HG03457 (cell line): ENCODE measurements around the gene BICRAL.
"Not testable (repeated sequence)": the region's sequence is repeated elsewhere in the genome, so short reads cannot be mapped to it uniquely, and the experiment has no call there.

Experiments used
- ATAC-seq: cut with Tn5 transposase; IDR thresholded peaks from one replicate; pipeline ENCODE4 v1.9.1; 2021; ENCODE audit warnings: moderate number of reproducible peaks; ENCODE audit not compliant: unreplicated experiment

Gene BICRAL

GRCh38 chr6:42831237-42831636 is 49.4 kb downstream of the BICRAL start:
- no peak for ATAC-seq

DNA sequence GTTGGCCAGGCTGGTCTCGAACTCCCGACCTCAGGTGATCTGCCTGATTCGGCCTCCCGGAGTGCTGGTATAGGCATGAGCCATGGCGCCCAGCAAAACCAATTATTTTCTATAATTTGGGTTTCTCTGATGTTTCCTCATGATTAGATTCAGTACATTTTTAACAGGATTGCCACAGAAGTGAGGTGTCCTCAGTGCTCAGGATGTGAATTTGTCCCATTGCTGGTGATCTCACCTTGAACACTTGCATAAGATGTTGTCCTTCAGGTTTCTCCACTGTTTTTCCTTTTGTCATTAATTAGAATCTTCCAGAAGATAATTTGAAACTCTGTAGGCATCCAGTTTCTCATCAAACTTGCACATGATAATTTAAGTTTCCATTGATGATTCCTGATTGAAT is 52.2 kb downstream of the BICRAL start:
- ATAC-seq: no peak

GRCh38 chr6:42841844-42842584 is 60.2 kb downstream of the BICRAL start:
- no peak for ATAC-seq

- ATAC-seq: no peak
Measured at GRCh38 chr6:42845327-42845694, 63.5 kb downstream of the BICRAL start.

GRCh38 chr6:42846505-42846904 is 64.7 kb downstream of the BICRAL start:
- no peak for ATAC-seq

DNA sequence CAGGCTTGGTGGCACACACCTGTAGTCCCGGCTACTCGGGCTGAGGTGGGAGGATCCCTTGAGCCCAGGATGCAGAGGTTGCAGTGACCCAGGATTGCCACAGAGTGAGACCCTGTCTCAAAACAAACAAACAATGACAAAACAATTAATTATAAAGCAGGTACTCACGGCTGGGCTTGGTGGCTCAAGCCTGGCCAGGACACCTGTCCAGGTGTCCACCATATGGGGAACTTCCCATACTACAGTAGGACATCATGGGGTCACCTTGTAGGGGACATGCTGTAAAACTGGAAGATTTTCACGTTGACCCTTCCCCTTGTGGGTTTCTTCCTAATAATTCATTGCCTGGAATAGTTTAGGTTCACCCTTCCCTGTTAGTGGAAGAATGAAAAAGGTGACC is 66.8 kb downstream of the BICRAL start:
- ATAC-seq: no peak

GRCh38 chr6:42851599-42851998 is 69.7 kb downstream of the BICRAL start:
- ATAC-seq: no peak

GRCh38 chr6:42860036-42860435 is 78.2 kb downstream of the BICRAL start:
- no peak for ATAC-seq

GRCh38 chr6:42860481-42860880 is 78.6 kb downstream of the BICRAL start:
- ATAC-seq: no peak

DNA sequence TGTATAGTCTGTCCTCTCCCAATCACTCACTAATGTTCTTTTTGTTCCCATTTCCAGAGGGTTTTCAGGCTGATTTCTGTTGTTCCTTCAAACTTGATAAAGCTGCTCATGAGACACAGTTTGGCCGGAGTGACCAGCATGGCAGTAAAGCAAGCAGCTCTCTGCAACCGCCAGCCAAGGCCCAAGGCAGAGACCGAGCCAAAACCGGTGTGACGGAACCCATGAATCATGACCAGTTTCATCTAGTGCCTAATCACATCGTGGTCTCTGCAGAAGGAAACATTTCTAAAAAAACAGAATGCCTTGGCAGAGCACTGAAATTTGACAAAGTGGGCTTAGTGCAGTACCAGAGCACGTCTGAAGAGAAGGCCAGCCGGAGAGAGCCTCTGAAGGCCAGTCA is 82.8 kb downstream of the BICRAL start:
- ATAC-seq: no peak

DNA sequence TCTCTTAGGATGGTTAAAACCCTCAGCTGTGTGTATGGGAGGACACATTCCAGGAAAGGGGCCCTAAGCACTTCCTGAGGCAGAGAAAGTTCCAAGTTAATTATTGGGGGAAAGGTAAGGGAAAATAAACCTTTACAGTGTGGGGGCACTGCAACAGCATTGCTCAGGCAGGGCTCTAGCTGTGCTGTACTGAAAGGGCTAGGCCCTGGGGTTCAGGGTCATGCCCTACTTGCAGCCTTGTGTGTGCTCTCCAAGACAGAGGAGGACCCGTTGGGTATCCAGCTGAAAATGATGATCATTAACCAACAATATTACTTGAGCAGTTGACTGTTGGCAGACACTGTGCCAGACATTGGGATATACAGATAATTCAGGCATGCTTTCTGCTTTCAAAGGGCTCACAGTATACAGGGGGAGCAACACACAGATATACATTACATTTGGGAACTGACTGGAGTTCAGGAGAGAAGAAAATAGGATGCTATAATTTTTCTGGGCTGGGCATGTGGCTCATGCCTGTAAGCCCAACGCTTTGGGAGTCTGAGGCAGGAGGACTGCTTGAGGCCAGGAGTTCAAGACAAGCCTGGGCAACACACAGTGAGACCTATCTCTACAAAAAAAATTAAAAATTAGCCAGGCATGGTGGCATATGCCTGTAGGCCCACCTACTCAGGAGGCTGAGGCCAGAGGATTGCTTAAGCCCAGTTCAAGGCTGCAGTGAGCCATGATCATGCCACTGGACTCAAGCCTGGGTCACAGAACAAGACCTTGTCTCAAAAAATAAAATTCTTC is 88.5 kb downstream of the BICRAL start:
- no peak for ATAC-seq

DNA sequence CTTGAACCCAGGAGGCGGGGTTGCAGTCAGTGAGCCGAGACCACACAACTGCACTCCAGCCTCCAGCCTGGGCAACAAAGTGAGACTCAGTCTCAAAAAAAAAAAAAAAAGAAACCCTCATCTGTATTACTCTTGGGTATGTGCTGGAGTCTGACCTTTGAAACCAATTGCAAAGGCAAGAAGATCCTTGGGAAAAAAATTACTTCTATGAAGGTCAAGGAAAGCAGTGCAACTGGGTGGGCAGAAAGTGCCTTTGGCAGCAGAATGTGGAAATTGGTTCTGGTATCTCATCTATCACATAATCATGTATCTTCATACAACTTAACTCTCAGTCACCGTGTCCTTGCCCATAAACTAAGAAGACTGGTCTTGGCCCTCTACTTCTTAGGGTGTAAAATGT is 89.9 kb downstream of the BICRAL start:
- ATAC-seq: no peak

DNA sequence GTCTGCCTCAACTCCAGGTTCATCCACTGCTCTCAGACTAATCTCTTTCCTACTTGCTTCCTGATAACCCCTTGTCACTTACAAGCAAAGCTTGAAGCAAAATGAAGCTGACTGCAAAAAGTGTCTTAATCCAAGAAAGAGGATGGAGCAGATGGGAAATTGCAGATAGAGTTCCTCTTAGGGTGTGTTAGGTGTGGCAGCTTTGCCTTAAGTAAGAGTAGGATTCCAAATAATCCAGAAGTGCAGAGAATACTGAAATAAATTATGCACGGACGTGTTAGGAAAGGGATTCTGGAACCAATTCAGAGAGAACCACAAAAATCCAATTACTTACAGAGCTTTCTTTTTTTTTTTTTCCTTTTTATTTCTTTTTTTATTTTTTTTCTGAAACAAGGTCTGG is 91.5 kb downstream of the BICRAL start:
- no peak for ATAC-seq

GRCh38 chr6:42877695-42878094 is 95.8 kb downstream of the BICRAL start:
- no peak for ATAC-seq

DNA sequence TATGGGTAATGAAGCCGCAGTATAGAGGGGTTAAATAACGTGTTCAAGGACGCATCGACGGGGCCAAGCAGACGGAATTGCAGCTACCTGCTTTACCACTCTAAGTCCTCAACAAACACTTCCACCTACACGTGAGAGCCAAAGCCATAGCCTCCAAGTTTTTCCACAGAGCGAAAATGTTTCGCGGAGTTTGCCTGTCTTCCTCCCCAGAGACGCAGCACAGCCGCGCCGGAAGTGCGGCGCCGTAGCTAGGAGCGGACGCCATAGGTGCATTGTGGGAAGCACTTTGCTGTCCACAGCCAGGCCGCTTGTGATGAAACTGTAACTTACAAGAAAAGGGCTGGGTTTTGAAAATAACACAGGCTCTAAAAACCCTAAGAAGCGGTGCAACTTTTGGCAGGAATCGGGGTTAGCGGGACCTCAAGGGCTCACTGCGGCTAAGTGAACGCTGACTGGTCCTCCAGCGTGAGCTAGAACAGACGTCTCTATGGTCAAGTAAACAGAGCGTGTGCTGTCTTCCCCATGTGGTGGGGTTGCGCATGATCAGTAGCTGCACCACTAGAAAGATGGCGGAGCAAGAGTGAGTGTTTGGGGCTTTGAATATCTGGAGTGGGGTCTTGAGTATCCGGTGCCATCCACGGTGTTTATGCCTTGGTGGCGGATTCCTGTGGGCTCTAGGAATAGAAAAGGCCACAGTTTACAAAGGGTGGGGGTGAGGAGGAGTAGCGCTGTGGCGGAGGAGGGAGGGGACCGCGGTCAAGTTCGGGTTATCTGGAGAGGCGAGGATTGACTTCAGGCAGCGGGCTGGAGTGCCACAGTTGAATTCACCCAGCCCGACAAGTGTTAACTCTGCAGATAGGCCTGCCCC is 97.8 kb downstream of the BICRAL start, which contains the start of gene RPL7L1:
Gene RPL7L1, plus strand, starts transcription at position 245 of the 868 bp plus-strand sequence. Its CDS starts 295 bp downstream, at position 540.
- ATAC-seq: peak; percentile 73

GRCh38 chr6:42880240-42880817 is 98.5 kb downstream of the BICRAL start:
- not testable (repeated sequence) for ATAC-seq

DNA sequence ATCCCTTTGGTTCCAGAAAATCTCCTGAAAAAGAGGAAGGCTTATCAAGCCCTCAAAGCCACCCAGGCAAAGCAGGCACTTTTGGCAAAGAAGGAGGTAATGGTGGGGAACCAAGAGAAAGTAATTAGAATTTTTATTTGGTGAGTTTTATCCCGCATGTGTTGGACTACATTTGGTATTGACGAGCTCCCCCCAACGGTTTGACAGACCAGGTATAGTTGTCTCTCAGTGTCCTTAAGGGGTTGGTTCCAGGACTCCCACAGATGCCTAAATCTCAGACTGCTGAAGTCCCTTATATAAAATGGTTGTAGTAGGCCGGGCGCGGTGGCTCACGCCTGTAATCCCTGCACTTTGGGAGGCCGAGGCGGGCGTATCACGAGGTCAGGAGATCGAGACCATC is 99.0 kb downstream of the BICRAL start:
- not testable (repeated sequence) for ATAC-seq

- no peak for ATAC-seq
Measured at GRCh38 chr6:42885702-42886101, 103.8 kb downstream of the BICRAL start.

- ATAC-seq: not testable (repeated sequence)
Measured at GRCh38 chr6:42888201-42888600, 106.3 kb downstream of the BICRAL start.

DNA sequence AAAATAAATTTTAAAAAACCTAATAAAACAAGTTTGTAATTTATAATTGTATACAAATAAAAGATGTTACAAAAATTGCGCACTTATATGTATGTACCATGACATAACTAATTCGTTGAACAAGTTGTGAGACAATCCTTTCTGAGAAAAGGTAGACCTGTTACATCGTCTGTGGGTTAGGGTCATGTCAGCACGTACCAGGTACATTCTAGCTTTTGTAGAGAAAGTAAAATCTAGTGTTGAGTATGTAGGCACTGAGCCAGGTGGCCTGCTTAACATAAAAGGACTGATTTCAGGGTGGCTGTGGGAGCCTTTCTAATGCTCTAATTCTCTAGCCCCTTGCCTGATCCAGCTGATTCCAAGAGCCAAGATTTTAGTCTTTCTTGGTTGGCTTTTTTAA is 108.0 kb downstream of the BICRAL start:
- no peak for ATAC-seq
